ENCODE data around the gene CDADC1. TPM values are rescaled to one million over a fixed set of nuclear protein-coding genes. Genes with fewer than 3 reads are reported as not detected.
A peak's percentile ranks its signal among the peaks of the same experiment; 100 is the strongest.

The CDADC1 gene
- total and polyA plus RNA-seq, 10 of the 15 experiments (the other 5 are each of a cell fraction or from before 2014, with no cell fraction given), result 2.6 to 7.3 (median 5.2) TPM

GRCh38 chr13:49247643-49248621 lies at the start of gene CDADC1 (continued):
- TF ChIP-seq KAT2A (conservative IDR thresholded peaks at IDR 0.05; ENCODE audit: control insufficient read depth, low read depth, low read length) (no peak), TAF1 (IDR thresholded peaks at IDR 0.05; ENCODE audit: borderline replicate concordance, low read depth, low read length) (peak; percentile 57; the same call in 1 of the 2 replicates), CHD1 (IDR thresholded peaks at IDR 0.05; ENCODE audit: low read depth, low read length) (no peak), ZNF217 (IDR thresholded peaks at IDR 0.05) (no peak), ZBTB4 (CRISPR knock-in tag; IDR thresholded peaks at IDR 0.05) (no peak), SMC3 (IDR thresholded peaks at IDR 0.05; ENCODE audit: borderline replicate concordance, low read length) (no peak), NRF1 (conservative IDR thresholded peaks at IDR 0.05; ENCODE audit: low read depth, low read length) (no peak), NFYA (IDR thresholded peaks at IDR 0.05; ENCODE audit: borderline replicate concordance, low read depth, low read length) (no peak), MEF2A (IDR thresholded peaks at IDR 0.05; ENCODE audit: insufficient read depth, low read depth, low read length) (0 out of 2 replicates have a peak, but pooled peaks have one; percentile 50), MAX (IDR thresholded peaks at IDR 0.05; ENCODE audit: low read depth, low read length) (no peak), PKNOX1 (IDR thresholded peaks at IDR 0.05) (peak; percentile 49; the same call in 1 of the 2 replicates), CBFB (IDR thresholded peaks at IDR 0.05; ENCODE audit: low read depth) (no peak; the same call in 1 of the 2 replicates), CREB1 (IDR thresholded peaks at IDR 0.05; ENCODE audit: low read depth) (peak; percentile 100), ELK1 (IDR thresholded peaks at IDR 0.05; ENCODE audit: low read depth, low read length) (no peak), RFX5 (IDR thresholded peaks at IDR 0.05; ENCODE audit: low read depth, low read length) (no peak), GATAD2B (conservative IDR thresholded peaks at IDR 0.05; ENCODE audit: low read depth) (peak; percentile 48; the same call in 1 of the 2 replicates), ZNF592 (IDR thresholded peaks at IDR 0.05) (no peak)

Data from GM12878 (cell line).